ENCODE data around the gene APBA1.

- TF ChIP-seq CTCF (IDR thresholded peaks at IDR 0.05), result no peak
- TF ChIP-seq POLR2A (IDR thresholded peaks at IDR 0.05), result no peak
Observed at GRCh38 chr9:69674716-69675438, 2.7 kb upstream of the APBA1 start.

Data from heart left ventricle (tissue), 13 donors.